ENCODE results near the gene ARHGAP6.
A peak's percentile ranks its signal among the peaks of the same experiment; 100 is the strongest.
"Not testable (repeated sequence)": the region's sequence is repeated elsewhere in the genome, so short reads cannot be mapped to it uniquely, and the experiment has no call there.

Gene ARHGAP6

GRCh38 chrX:11399489-11400094 is 266.1 kb downstream of the ARHGAP6 start:
- DNase-seq (ENCODE audit: low spot score), result no peak

GRCh38 chrX:11398785-11399184 is 266.9 kb downstream of the ARHGAP6 start:
- DNase-seq (ENCODE audit: low spot score), result no peak

GRCh38 chrX:11398139-11398538 is 267.6 kb downstream of the ARHGAP6 start:
- no peak for DNase-seq (ENCODE audit: low spot score)

- no peak for DNase-seq (ENCODE audit: low spot score)
These were observed 268.0 kb downstream of the ARHGAP6 start for GRCh38 chrX:11397680-11398079.

- DNase-seq (ENCODE audit: low spot score), result no peak
These were observed 269.9 kb downstream of the ARHGAP6 start for GRCh38 chrX:11395859-11396258.

GRCh38 chrX:11393949-11394654 is 271.6 kb downstream of the ARHGAP6 start:
- DNase-seq (ENCODE audit: low spot score), result no peak

GRCh38 chrX:11386812-11387211 is 278.9 kb downstream of the ARHGAP6 start:
- DNase-seq (ENCODE audit: low spot score), result no peak

GRCh38 chrX:11386001-11386523 is 279.7 kb downstream of the ARHGAP6 start:
- DNase-seq (ENCODE audit: low spot score), result no peak

GRCh38 chrX:11382930-11383329 is 282.8 kb downstream of the ARHGAP6 start:
- no peak for DNase-seq (ENCODE audit: low spot score)

GRCh38 chrX:11381464-11381863 is 284.3 kb downstream of the ARHGAP6 start:
- DNase-seq (ENCODE audit: low spot score), result peak; percentile 37

GRCh38 chrX:11380187-11380844 is 285.4 kb downstream of the ARHGAP6 start:
- DNase-seq (ENCODE audit: low spot score), result no peak

GRCh38 chrX:11376163-11376562 is 289.6 kb downstream of the ARHGAP6 start:
- no peak for DNase-seq (ENCODE audit: low spot score)

- DNase-seq (ENCODE audit: low spot score), result no peak
These were observed 290.1 kb downstream of the ARHGAP6 start for GRCh38 chrX:11375614-11376119.

GRCh38 chrX:11374570-11374969 is 291.1 kb downstream of the ARHGAP6 start:
- DNase-seq (ENCODE audit: low spot score), result no peak

GRCh38 chrX:11371106-11371505 is 294.6 kb downstream of the ARHGAP6 start:
- DNase-seq (ENCODE audit: low spot score), result no peak

- DNase-seq (ENCODE audit: low spot score), result no peak
These were observed 297.9 kb downstream of the ARHGAP6 start for GRCh38 chrX:11367609-11368430.

- DNase-seq (ENCODE audit: low spot score), result no peak
These were observed 298.6 kb downstream of the ARHGAP6 start for GRCh38 chrX:11366998-11367595.

GRCh38 chrX:11365426-11365825 is 300.3 kb downstream of the ARHGAP6 start:
- DNase-seq (ENCODE audit: low spot score), result no peak

GRCh38 chrX:11364835-11365234 is 300.9 kb downstream of the ARHGAP6 start:
- no peak for DNase-seq (ENCODE audit: low spot score)

- DNase-seq (ENCODE audit: low spot score), result not testable (repeated sequence)
These were observed 301.9 kb downstream of the ARHGAP6 start for GRCh38 chrX:11363825-11364224.

- no peak for DNase-seq (ENCODE audit: low spot score)
These were observed 302.6 kb downstream of the ARHGAP6 start for GRCh38 chrX:11363069-11363594.

Measured in activated CD4-positive, alpha-beta T cell treated with anti-CD3 and anti-CD28 coated beads, Interleukin-2, Interleukin-4, amounts not matched to agents 100 ng/mL and 50 ng/mL, durations not matched to agents 16 hours and 8 hours (primary cell).